ENCODE results near the gene E2F3. TPM values are rescaled to one million over a fixed set of nuclear protein-coding genes. Genes with fewer than 3 reads are reported as not detected.

Gene E2F3
- 17.8 and 19.2 TPM in 2 replicates for total RNA-seq (2014; rRNA removed; shearing (Covaris generic))

DNA sequence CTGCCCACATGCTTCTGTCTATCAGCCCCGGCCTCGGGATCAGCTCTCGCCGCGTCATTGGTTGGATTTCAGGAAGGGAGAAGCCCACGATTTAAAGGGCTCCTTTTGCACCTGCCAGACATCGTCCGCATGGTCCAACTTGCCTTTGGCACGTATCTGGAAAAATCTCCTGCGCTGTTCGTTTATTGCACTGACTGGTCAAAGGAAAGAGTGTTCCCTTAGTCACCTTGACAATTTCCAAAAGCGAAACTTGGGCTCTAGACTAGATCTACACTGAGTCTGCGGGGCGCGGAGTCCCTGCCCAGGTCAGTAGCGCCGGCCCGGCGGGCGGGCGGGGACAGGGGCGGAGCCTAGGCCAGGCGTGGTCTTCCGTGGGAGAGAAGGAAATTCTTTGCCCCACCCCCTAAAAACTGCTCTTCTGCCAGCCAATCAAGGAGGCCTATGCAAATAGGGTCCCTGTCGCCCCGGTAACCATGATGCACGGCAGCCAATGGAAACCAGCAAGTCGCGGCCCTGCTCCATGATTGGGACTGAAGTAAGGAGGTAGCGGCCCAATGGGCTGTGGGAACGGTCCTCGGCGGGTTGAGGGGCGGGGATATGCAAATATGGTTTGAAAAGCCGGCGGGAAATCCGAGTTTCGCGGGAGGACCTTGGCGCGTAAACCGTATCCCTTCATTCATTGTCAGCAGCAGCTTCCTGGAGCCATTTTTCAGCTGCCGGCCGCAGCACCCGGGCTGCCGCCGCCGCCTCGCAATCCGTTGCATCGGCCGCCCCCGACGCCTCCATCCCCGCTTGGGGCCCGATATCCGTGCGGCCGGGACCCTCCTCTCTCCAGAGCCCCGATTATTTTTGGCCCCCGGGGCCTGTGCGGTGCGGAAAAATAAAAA lies at the start of gene E2F3:
Gene E2F3, plus strand, starts transcription at position 675 of the 887 bp plus-strand sequence. CDS start 354 bp downstream, outside the sequence.
- H3K4me3 ChIP-seq = peak within 1 kb of the TSS; percentile 97
- peak within 1 kb of the TSS; percentile 99 for H3K27ac ChIP-seq
- H3K9me3 ChIP-seq (replicated peaks) = no peaks in the 10 kb centered on the region
- 0 out of 2 replicates have a peak, but pooled peaks cover 4% of the 10 kb centered on the region for H3K4me1 ChIP-seq
- no peaks in the 10 kb centered on the region for H3K27me3 ChIP-seq
- DNase-seq = peak; percentile 97 to 98
- peaks cover 10% of the 10 kb centered on the region; the same call in 1 of the 2 replicates for H3K36me3 ChIP-seq

GRCh38 chr6:20352346-20352745 lies 49.3 kb upstream of the E2F3 start:
- H3K4me1 ChIP-seq = no peaks in the 10 kb centered on the region
- H3K27me3 ChIP-seq = no peaks in the 10 kb centered on the region

GRCh38 chr6:20353134-20353533 lies 48.5 kb upstream of the E2F3 start:
- Histone ChIP-seq H3K4me1 (no peaks in the 10 kb centered on the region), H3K27ac (no peak overlapping the region), H3K4me3 (no peak overlapping the region), H3K9me3 (replicated peaks) (no peaks in the 10 kb centered on the region), H3K27me3 (no peaks in the 10 kb centered on the region), H3K36me3 (no peaks in the 10 kb centered on the region)
- no peak for DNase-seq

More at GRCh38 chr6:20352346-20352745, 49.3 kb upstream of the E2F3 start:
- Histone ChIP-seq H3K36me3 (no peaks in the 10 kb centered on the region), H3K4me3 (no peak overlapping the region), H3K27ac (no peak overlapping the region), H3K9me3 (replicated peaks) (no peaks in the 10 kb centered on the region)
- no peak for DNase-seq

- Histone ChIP-seq H3K4me1 (no peaks in the 10 kb centered on the region), H3K4me3 (no peak overlapping the region), H3K9me3 (replicated peaks) (no peaks in the 10 kb centered on the region), H3K27me3 (no peaks in the 10 kb centered on the region), H3K36me3 (no peaks in the 10 kb centered on the region), H3K27ac (no peak overlapping the region)
- DNase-seq = no peak
Measured at GRCh38 chr6:20354366-20354765, 47.3 kb upstream of the E2F3 start.

GRCh38 chr6:20360471-20361119 lies 41.1 kb upstream of the E2F3 start:
- no peaks in the 10 kb centered on the region for H3K4me1 ChIP-seq
- H3K27ac ChIP-seq = no peak overlapping the region
- no peak for DNase-seq
- H3K27me3 ChIP-seq = no peaks in the 10 kb centered on the region
- no peaks in the 10 kb centered on the region for H3K9me3 ChIP-seq (replicated peaks)
- H3K36me3 ChIP-seq = no peaks in the 10 kb centered on the region
- H3K4me3 ChIP-seq = no peak overlapping the region

DNA sequence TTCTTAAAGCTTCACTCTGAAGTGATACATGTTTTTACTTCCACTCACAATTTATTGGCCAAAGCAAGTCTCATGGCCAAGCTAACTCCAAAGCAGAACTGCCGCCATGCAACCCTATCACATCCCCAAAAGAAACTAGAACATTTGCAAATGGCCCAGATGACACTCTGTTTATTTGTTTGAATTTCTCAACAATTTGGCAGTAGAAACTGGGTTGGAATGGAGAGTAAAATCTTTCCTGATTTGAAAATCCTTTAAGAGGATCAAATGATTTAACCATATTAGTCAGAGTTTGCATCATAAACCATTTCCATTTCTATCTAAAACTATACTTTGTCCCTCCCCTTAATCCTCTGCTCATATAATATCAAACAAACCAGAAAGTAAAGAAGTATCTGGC lies 39.1 kb upstream of the E2F3 start:
- H3K27me3 ChIP-seq = no peaks in the 10 kb centered on the region
- no peaks in the 10 kb centered on the region for H3K36me3 ChIP-seq
- no peak for DNase-seq
- H3K9me3 ChIP-seq (replicated peaks) = no peaks in the 10 kb centered on the region
- no peak overlapping the region for H3K4me3 ChIP-seq
- H3K27ac ChIP-seq = no peak overlapping the region
- H3K4me1 ChIP-seq = no peaks in the 10 kb centered on the region

GRCh38 chr6:20364327-20364726 lies 37.4 kb upstream of the E2F3 start:
- H3K36me3 ChIP-seq = no peaks in the 10 kb centered on the region
- no peak for DNase-seq

DNA sequence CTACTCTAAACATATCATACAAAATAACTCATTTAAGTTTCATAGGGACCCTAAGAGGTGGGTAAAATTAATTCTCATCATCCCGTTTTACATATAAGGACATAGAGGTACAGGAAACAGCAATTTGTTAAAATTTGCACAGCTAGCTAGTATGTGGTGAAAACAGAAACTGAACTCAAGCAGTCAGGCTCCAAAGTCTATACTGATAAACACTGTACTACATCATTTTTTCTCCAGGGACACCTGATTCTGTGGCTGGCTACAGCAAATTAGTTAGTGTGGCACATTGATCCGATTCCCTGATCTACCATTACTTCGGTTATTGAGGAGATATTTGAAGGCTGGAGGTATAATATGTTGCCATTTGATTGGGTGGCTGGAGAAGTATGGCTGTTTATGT lies 36.2 kb upstream of the E2F3 start:
- Histone ChIP-seq H3K4me3 (no peak overlapping the region), H3K9me3 (replicated peaks) (no peaks in the 10 kb centered on the region), H3K27ac (no peak overlapping the region), H3K36me3 (no peaks in the 10 kb centered on the region), H3K27me3 (no peaks in the 10 kb centered on the region), H3K4me1 (no peaks in the 10 kb centered on the region)
- DNase-seq = no peak

More at GRCh38 chr6:20364327-20364726, 37.4 kb upstream of the E2F3 start:
- H3K9me3 ChIP-seq (replicated peaks) = no peaks in the 10 kb centered on the region
- H3K4me3 ChIP-seq = no peak overlapping the region
- H3K27ac ChIP-seq = no peak overlapping the region
- H3K27me3 ChIP-seq = no peaks in the 10 kb centered on the region
- H3K4me1 ChIP-seq = no peaks in the 10 kb centered on the region

- Histone ChIP-seq H3K27me3 (no peaks in the 10 kb centered on the region), H3K9me3 (replicated peaks) (no peaks in the 10 kb centered on the region), H3K36me3 (no peaks in the 10 kb centered on the region), H3K4me1 (no peaks in the 10 kb centered on the region), H3K27ac (no peak overlapping the region), H3K4me3 (no peak overlapping the region)
- DNase-seq = no peak
Measured at GRCh38 chr6:20366082-20366830, 35.4 kb upstream of the E2F3 start.

DNA sequence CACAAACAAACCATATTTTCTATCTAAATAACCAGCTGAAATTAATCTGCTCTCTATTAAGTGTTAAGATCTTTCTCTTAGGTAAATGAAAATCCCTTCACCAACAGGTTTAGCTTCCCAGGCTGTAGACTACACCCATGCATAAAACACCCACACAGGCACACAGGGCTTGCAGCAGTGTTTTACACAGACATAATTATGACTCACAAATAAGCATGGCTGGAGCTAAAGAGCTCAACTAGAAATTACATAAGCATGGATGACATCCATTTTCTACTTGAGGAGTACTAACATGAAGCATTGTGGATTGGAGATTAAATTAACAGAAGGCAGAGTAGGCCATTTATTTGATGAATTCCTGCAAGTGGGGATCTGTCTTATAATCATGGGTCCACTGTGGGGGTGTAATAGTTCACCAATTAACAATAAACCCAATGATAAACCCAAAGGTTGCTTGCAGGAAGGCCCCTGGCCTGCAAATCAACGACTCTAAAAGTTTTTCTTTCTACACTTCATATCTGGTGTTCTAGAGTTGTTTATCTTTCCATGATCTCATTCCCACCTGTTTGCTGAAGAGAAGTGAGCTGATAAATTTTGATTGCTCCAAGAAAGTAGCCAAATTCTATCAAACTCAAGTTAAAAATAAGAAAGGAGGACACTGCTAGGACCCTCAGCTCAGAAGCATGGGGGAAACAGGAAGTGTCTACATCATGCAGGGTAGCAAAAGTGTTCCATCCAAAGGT lies 33.8 kb upstream of the E2F3 start:
- Histone ChIP-seq H3K36me3 (no peaks in the 10 kb centered on the region), H3K27me3 (no peaks in the 10 kb centered on the region), H3K4me1 (no peaks in the 10 kb centered on the region), H3K4me3 (no peak overlapping the region), H3K27ac (no peak overlapping the region), H3K9me3 (replicated peaks) (no peaks in the 10 kb centered on the region)
- DNase-seq = no peak

- Histone ChIP-seq H3K9me3 (replicated peaks) (no peaks in the 10 kb centered on the region), H3K27me3 (no peaks in the 10 kb centered on the region)
- no peak for DNase-seq
Measured at GRCh38 chr6:20370393-20370792, 31.3 kb upstream of the E2F3 start.

DNA sequence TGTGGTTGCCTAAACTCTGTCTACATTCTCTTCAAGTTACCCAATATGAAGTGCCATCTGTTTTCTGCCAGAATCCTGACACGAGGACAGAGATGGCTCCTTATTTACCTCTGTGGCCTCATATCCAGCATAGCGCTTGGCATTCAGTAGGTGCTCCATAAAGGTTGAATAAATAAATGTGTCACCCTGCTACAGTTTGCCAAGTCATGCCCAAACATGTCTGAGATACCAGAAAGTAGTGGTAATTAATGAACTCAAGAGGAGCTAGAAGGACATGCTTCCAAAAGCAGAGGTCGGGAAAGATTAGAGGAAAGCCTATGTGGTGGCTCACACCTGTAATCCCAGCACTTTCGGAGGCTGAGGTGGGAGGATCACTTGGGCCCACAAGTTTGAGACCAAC lies 30.9 kb upstream of the E2F3 start:
- no peaks in the 10 kb centered on the region for H3K4me1 ChIP-seq
- no peaks in the 10 kb centered on the region for H3K9me3 ChIP-seq (replicated peaks)
- no peak for DNase-seq
- H3K27me3 ChIP-seq = no peaks in the 10 kb centered on the region
- no peaks in the 10 kb centered on the region for H3K36me3 ChIP-seq
- H3K27ac ChIP-seq = no peak overlapping the region
- no peak overlapping the region for H3K4me3 ChIP-seq

More at GRCh38 chr6:20370393-20370792, 31.3 kb upstream of the E2F3 start:
- H3K36me3 ChIP-seq = no peaks in the 10 kb centered on the region
- H3K4me3 ChIP-seq = no peak overlapping the region
- no peak overlapping the region for H3K27ac ChIP-seq
- H3K4me1 ChIP-seq = no peaks in the 10 kb centered on the region

GRCh38 chr6:20375436-20375835 lies 26.2 kb upstream of the E2F3 start:
- no peak for DNase-seq
- Histone ChIP-seq H3K9me3 (replicated peaks) (no peaks in the 10 kb centered on the region), H3K27me3 (no peaks in the 10 kb centered on the region), H3K36me3 (no peaks in the 10 kb centered on the region), H3K27ac (no peak overlapping the region), H3K4me3 (no peak overlapping the region), H3K4me1 (peaks cover 11% of the 10 kb centered on the region)

DNA sequence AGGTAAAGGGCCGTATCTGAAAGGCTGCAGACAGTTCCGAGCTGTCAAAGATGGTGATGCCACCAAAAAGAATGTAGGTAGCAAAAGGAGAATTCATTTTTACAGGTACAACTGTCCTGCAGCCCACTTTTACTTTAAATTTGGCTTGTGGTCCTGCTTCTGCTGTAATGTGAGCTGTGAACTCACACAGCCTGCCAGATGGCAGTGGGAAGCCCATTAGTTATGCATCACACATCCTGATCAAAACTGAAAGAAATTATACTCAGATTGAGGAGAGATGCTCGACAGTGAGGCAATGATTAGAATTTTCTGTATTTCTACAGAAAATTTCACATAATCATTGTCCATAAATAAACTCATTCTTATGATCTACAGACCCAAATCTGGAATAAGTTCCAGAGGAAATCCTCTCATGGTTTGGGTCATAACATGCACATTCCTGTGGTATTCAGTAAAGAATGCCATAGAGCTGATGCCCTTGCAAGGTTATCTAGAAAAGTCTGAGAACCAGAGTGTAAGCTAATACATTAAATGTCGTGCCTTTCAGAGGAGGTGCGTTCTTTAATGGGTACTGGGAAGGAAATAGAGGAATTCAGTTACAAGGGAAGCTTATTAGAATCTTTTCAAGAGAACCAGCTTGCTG lies 23.9 kb upstream of the E2F3 start:
- H3K4me1 ChIP-seq = peaks cover 11% of the 10 kb centered on the region
- no peaks in the 10 kb centered on the region for H3K36me3 ChIP-seq
- peak overlapping the region; percentile 95 for H3K27ac ChIP-seq
- H3K27me3 ChIP-seq = no peaks in the 10 kb centered on the region
- DNase-seq = peak; percentile 50 to 73
- no peaks in the 10 kb centered on the region for H3K9me3 ChIP-seq (replicated peaks)
- 0 out of 2 replicates have a peak overlapping the region, but pooled peaks have one; percentile 22 for H3K4me3 ChIP-seq
